Kidney tubule cell (primary cell): ENCODE data around the gene TRAM2.

ENCODE experiments used
- DNase-seq: peaks from one replicate; pipeline ENCODE4 v3.0.0-alpha.2; 2018; ENCODE audit warnings: low spot score

The TRAM2 gene

GRCh38 chr6:52545406-52546119 is 31.3 kb downstream of the TRAM2 start:
- DNase-seq, result no peak

GRCh38 chr6:52544602-52545405 is 32.1 kb downstream of the TRAM2 start:
- no peak for DNase-seq

- DNase-seq, result peak; percentile 83
Measured at GRCh38 chr6:52543729-52544601, 32.9 kb downstream of the TRAM2 start.

GRCh38 chr6:52543262-52543661 is 33.6 kb downstream of the TRAM2 start:
- no peak for DNase-seq

- DNase-seq, result no peak
Measured at GRCh38 chr6:52541135-52541534, 35.7 kb downstream of the TRAM2 start.

DNA sequence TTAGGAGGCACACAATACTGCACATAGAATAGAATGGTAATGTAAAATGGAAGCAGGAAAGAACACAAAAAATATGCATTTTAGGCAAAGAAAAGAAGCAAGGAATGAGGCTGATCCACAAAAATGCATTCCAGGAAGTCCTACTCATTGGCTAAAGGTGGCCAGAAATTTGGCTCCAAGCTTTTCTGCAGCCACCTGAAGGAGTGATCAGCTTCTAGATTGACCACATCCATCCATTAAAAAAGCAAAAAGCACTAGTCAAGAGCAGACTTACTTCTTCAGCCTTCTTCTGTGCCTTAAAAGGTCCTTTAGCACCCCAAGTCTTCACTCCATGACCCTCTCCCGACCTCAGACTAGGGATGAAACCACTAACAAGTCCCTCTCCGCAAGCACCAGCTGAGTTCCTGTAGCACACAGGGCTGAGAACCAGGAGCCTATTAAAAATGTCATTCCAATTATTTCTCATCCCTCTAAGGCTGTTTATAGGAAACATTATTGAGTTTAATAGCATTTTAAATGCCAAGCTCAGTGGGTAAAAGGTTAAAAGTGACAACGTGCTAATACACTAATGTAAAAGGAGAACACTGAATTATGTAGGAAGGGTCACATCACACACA is 36.5 kb downstream of the TRAM2 start:
- no peak for DNase-seq

- no peak for DNase-seq
Measured at GRCh38 chr6:52539607-52540006, 37.3 kb downstream of the TRAM2 start.

GRCh38 chr6:52538901-52539354 is 37.9 kb downstream of the TRAM2 start:
- DNase-seq, result no peak

- DNase-seq, result no peak
Measured at GRCh38 chr6:52538252-52538900, 38.5 kb downstream of the TRAM2 start.

DNA sequence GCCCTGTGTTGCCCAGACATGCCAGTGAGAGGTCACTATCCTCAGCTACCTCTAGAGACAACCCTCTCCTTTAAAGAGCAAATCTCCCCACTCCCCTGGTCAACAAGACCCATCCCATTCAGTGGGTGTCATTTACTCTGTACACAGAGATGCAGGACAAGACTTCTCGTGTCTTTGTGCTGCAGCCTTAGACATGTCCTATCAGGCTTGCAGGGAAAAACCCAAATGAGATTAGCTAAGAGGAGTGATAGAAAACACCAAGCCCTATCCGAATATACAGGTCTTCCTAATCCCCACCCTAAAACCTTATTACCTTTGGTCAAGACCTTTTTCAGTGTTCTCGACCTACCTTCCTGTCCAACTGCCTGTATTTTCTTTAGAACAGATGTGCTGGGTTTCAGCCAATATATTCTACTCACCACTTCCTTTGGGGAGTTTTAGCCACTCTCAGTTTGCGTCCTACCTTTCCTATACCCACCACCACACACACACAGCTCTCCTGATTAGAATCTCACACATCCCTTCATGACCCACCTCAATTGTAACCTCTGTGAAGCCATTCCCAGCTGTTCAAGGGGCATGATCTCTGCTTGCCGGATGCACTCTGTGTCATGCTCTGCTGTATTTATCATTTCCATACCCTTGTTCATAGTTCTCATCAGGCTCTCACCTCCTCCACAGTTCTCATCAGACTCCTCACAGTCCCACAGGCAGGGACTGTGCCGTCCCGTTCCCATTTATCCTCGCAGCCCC is 39.7 kb downstream of the TRAM2 start:
- DNase-seq, result no peak

- no peak for DNase-seq
Measured at GRCh38 chr6:52536424-52536916, 40.4 kb downstream of the TRAM2 start.

DNA sequence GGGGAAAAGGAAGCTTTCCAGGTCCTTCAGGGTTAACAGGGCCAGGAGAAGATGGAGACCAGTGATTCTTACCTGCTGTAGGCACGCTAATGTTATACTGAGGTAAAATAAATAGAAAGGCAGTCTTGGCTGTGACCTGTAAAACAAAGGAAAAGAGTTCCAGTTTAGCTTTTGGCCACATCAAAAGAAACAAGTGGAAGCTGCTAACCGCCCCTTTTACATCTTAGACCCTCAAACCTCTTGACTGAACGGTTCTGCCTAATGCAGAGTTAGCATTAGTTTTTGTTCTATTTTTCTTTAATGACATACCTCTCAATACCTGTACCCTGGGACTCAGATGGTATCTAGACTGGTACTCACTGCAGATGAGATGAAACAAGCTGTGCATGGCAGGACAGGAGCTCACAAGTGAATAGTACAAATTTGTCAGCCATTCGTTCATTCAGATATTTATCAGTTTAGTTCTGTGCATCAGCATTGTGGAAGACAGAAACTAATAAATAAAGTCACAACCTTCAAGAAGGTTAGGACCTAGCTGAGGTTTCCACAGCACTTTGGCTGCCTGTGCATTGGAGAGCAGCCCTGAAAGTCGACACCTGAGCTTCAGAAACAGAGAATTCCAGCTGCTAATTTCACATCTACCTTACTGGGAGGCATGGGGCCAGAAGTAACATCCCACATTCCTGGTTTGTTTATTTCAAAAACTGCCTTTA is 41.0 kb downstream of the TRAM2 start:
- no peak for DNase-seq

DNA sequence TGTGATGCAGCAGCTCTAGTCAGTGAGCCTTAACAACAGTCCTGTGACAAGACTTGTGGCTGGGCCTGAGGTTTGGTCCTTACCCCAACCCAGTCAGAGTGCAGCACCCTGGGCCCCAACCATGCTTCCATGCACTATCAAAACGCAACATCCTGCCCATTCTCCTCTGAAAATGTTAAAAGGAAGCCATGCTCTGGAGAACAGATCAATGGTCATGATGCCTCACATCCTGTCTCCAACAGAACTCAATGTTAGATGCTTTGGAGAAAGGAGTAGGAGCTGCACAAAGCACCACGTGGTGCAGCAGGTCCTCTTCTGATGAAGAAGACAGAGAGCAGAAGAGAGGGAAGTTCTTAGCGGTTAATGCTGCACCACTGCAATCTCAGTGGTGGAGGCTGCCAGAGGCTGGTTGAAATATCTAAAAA is 41.9 kb downstream of the TRAM2 start:
- DNase-seq, result peak; percentile 46

DNA sequence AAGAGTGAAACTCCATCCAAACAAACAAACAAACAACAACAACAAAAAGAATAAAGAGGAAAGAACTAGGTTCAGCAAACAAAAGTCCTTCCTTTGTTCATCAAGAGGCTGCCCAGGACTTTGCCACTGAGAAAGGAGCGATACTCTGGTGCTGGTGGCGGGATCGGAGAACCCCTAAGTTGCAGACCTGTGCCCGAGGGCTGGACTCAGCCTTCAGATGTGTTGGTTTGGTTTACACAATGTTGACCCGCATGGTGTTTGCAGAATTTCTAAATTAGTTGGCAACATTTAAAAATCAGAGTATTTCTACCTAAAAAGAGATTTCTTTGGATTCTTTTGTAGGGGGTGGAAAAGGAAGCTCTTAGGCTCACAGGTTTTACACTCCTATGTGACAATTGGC is 42.5 kb downstream of the TRAM2 start:
- DNase-seq, result no peak

GRCh38 chr6:52533491-52533890 is 43.4 kb downstream of the TRAM2 start:
- DNase-seq, result peak; percentile 51

- DNase-seq, result no peak
Measured at GRCh38 chr6:52532457-52532856, 44.4 kb downstream of the TRAM2 start.

- no peak for DNase-seq
Measured at GRCh38 chr6:52531834-52532233, 45.0 kb downstream of the TRAM2 start.

DNA sequence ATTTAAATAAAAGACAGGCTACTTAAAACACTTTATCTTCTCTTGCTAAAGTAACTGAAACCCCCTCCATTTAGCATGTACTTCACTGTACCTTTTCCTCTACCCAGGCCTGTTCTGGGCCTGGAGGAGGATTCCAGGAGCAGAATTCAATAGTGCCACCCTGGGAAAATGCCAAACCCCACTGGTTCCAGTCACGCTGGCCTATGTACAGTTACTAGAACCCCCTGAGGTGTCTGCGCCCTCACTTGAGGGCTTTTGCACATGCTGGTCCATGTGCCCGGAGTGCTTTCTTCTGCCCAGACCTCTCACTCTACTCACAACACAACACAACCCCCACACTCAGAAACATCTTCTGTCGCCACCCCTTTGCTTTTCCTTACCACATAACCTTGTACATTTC is 45.5 kb downstream of the TRAM2 start:
- no peak for DNase-seq

GRCh38 chr6:52530351-52530750 is 46.5 kb downstream of the TRAM2 start:
- no peak for DNase-seq

DNA sequence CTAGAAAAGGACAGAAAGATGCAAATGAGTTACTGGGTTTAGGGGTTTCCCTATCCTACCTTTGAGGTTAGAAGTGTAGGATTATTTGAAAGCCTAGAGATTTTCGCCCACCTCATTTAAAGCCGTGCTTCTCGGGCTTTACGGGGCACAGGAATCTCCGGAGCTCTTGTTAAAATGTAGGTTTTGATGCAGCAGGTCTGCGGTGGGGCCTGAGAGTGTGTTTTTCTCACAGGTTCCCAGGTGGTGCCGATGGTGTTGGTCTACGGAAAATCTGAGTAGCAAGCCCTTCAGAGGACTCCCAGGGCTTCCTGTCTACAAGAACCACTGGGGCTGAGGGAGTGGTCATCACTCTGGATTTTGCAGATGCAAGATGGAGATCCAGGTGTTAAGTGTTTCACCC is 47.5 kb downstream of the TRAM2 start:
- no peak for DNase-seq
